Mucosa of rectum (tissue), 2 donors: Measurements from ENCODE around the gene CCL14.

Experiments
- H3K27ac ChIP-seq, 2 donors: one replicate each; pipeline ENCODE4 v1.7.0; 2013; ENCODE audit warnings: inconsistent platforms in 2 of 2, low read depth in 2 of 2, low read length in 2 of 2
- H3K27me3 ChIP-seq, 2 donors: one replicate each; pipeline ENCODE4 v1.7.0; 2013; ENCODE audit warnings: low read length in 2 of 2; ENCODE audit not compliant: control insufficient read depth in 2 of 2, insufficient read depth in 2 of 2
- H3K36me3 ChIP-seq, 2 donors: one replicate each; pipeline ENCODE4 v1.7.0; 2013; ENCODE audit warnings: low read length in 2 of 2; ENCODE audit not compliant: control insufficient read depth in 2 of 2, insufficient read depth in 2 of 2
- H3K4me1 ChIP-seq, 2 donors: one replicate each; pipeline ENCODE4 v1.7.0; 2013; ENCODE audit warnings: low read length in 2 of 2, mild to moderate bottlenecking in 1 of 2; ENCODE audit not compliant: control insufficient read depth in 2 of 2, insufficient read depth in 2 of 2
- H3K4me3 ChIP-seq, 2 donors: one replicate each; pipeline ENCODE4 v1.7.0; 2013; ENCODE audit warnings: low read length in 2 of 2
- H3K9ac ChIP-seq, 2 donors: one replicate each; pipeline ENCODE4 v1.7.0; 2013; ENCODE audit warnings: low read length in 2 of 2, low read depth in 1 of 2, mild to moderate bottlenecking in 1 of 2
- H3K9me3 ChIP-seq, 2 donors: one replicate each; pipeline ENCODE4 v1.7.0; 2013; ENCODE audit warnings: low read length in 2 of 2; ENCODE audit not compliant: control insufficient read depth in 2 of 2
- donor health status: healthy.
- donor health status: Normal muscosa, but diverticular disease.

Gene CCL14

DNA sequence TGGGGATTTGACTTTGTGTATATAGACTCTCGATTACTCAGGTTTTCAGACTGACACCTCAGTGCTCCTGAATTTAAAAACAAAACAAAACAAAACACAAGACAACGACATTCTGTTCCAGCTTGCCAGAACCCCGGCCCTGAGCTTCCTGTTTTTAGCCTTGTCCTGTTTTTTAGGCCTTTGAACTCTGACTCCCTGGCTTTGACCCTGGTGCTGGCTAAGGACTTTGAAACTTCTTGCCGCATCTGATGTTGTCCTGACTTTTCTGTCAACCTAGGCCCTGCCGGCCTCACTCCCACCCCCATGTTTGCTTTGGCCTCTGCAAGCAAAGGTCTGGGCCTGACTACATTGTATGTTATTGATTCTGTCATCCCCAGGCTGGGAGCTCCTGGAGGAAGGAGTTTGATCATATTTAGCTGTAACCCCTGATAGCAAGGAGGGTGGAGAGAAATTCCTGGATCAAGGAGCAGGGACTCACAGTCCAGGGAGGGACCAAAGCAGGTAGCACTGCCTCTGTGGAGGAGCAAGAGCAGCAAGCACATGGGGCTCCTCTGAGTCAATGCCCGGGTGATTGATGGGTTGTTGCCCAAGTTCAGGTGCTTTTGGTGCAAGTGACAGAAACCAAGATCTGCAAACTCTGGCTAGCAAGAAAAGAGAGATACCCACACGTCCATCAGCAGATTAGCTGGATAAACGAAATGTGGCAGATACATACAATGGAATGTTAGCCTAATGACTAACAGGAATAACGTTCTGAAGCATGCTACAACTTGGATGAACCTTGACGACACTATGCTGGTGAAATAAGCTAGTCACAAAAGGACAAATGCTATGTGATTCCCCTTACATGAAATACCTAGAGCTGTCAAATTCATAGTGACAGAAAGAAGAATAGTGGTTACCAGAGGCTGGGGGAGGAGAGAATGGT lies 12.9 kb downstream of the CCL14 start:
- H3K4me1 ChIP-seq, result peaks cover 4 to 20% of the 10 kb centered on the region in 2 donors
- no peaks in the 10 kb centered on the region for H3K27me3 ChIP-seq
- peak overlapping the region in 1 of 2 donors; percentile 20 for H3K27ac ChIP-seq
- H3K36me3 ChIP-seq, result no peaks in the 10 kb centered on the region
- peak overlapping the region in 1 of 2 donors; percentile 26 for H3K9ac ChIP-seq
- no peaks in the 10 kb centered on the region for H3K9me3 ChIP-seq
- H3K4me3 ChIP-seq, result no peak overlapping the region

DNA sequence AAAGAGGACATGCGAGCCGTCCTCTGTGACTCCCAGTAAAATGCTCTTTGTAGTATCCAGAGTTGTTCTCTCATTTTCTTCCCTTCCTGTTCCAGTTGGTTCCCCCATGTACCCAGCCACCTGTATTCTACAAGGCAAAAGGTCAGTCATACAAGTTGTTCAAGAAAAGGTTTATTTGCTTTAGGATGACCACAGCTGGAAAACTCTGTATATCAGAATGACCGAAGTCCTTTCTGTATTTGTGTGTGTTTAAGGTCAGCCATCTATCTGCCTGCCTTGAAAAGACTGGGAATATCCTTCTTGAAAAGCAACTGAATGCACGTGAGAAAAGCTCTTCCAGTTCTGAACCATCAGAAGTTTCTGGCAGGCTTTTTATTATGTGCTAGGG lies 13.6 kb downstream of the CCL14 start:
- Histone ChIP-seq H3K27me3 (no peaks in the 10 kb centered on the region), H3K27ac (no peak overlapping the region), H3K9me3 (no peaks in the 10 kb centered on the region), H3K4me3 (no peak overlapping the region), H3K36me3 (no peaks in the 10 kb centered on the region), H3K4me1 (peaks cover 4 to 20% of the 10 kb centered on the region in 2 donors), H3K9ac (no peak overlapping the region)

DNA sequence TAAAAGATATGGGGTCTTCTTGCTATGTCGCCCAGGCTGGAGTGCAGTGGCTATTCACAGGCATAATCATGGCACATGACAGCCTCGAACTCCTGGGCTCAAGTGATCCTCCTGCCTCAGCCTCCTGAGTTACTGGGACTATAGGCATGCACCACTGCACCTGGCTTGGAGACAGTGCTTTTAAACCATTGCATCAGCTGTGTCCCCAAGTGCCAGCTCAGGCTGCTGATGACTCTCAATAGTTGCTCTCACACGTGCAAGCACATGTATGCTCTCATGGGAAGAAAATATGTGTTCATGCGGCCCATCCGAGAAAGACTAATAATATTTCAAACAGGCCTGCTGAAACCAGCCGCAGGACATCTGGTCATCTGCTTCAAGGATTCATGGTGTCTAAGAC lies 14.0 kb downstream of the CCL14 start:
- H3K4me1 ChIP-seq, result peaks cover 4 to 20% of the 10 kb centered on the region in 2 donors
- no peak overlapping the region for H3K27ac ChIP-seq

DNA sequence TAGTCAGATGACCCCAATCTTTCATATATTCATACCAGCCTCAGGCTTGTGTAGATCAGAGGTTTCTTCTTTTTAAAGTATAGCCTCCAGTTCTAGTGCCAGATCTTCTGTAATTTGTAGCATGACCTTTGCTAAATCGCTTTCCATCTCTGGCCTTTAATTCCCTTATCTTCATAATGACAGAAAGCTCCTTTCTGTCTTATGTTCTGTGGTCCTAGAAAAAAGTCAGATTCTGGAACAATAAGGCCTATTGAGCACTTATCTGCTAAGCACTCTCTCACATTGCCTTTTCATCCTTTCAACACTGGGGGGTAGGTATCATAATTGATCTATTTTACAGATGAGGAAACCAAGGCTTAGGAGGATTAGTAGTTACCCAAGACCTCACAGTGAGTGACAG lies 14.5 kb downstream of the CCL14 start:
- Histone ChIP-seq H3K9ac (no peak overlapping the region), H3K4me1 (peaks cover 4 to 20% of the 10 kb centered on the region in 2 donors), H3K36me3 (no peaks in the 10 kb centered on the region), H3K27ac (no peak overlapping the region), H3K4me3 (no peak overlapping the region), H3K9me3 (no peaks in the 10 kb centered on the region), H3K27me3 (no peaks in the 10 kb centered on the region)

More for the DNA sequence above, 14.0 kb downstream of the CCL14 start:
- Histone ChIP-seq H3K9ac (no peak overlapping the region), H3K9me3 (no peaks in the 10 kb centered on the region), H3K36me3 (no peaks in the 10 kb centered on the region), H3K27me3 (no peaks in the 10 kb centered on the region), H3K4me3 (no peak overlapping the region)

DNA sequence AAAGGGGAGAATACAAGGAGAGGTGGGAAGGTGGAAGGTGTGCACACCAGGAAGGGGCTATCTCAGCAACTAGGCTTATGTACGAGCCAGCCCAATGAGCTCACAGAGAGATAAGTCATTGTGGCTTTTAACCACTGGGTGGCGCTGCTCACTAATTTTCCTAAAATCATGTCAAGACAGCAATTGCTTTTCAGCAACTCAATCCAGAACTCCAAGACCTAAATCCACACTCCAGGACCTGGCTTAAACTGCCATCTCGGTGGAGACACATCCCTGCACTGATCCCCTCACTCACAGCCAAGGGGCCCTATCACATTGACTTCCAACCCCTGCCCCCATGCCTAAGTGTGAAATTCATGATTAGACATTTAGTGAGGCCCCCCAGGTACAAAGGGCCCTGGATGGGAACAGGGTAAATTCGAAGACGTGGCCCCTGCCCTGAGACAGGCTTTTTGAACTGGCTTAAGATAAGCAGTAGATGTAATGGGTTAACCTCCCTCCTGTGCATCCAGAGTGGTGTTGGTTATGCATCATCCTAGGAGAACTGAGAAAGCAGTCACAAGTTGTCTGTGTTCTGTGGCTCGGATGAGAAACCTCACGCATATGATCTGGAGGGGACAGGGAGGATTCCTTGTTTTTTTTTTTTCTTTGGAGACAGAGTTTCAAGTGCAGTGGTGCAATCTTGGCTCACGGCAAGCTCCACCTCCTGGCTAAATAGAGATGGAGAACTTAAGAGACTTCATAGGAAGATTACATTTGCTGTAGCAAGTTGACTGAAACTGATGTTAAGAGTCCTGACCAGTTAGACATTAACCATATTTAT lies 16.8 kb downstream of the CCL14 start:
- no peak overlapping the region for H3K4me3 ChIP-seq
- H3K4me1 ChIP-seq, result peaks cover 4 to 18% of the 10 kb centered on the region in 2 donors
- no peaks in the 10 kb centered on the region for H3K36me3 ChIP-seq
- H3K9ac ChIP-seq, result no peak overlapping the region
- H3K9me3 ChIP-seq, result no peaks in the 10 kb centered on the region
- H3K27ac ChIP-seq, result no peak overlapping the region
- no peaks in the 10 kb centered on the region for H3K27me3 ChIP-seq

DNA sequence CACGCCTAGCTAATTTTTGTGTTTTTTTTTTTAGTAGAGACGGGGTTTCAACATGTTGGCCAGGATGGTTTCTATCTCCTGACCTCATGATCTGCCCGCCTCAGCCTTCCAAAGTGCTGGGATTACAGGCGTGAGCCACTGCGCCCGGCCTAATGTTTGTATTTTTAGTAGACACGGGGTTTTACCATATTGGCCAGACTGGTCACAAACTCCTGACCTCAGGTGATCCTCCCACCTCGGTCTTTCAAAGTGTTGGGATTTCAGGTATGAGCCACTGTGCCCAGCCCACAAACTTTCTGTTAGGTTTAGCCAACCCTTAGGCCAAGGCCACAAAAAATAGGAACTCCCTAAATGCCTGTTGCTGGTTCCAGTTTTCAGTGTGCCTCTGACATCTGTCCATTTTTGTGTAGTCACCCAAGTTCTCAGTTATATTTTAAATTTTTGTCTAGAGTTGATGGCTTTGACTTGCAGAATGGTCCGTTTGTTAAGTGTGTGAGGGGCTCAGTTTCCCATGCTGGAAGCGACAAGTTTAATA lies 17.9 kb downstream of the CCL14 start:
- Histone ChIP-seq H3K27me3 (no peaks in the 10 kb centered on the region), H3K36me3 (no peaks in the 10 kb centered on the region), H3K27ac (no peak overlapping the region), H3K4me1 (peaks cover 3 to 14% of the 10 kb centered on the region in 2 donors), H3K9me3 (no peaks in the 10 kb centered on the region), H3K9ac (no peak overlapping the region), H3K4me3 (no peak overlapping the region)

DNA sequence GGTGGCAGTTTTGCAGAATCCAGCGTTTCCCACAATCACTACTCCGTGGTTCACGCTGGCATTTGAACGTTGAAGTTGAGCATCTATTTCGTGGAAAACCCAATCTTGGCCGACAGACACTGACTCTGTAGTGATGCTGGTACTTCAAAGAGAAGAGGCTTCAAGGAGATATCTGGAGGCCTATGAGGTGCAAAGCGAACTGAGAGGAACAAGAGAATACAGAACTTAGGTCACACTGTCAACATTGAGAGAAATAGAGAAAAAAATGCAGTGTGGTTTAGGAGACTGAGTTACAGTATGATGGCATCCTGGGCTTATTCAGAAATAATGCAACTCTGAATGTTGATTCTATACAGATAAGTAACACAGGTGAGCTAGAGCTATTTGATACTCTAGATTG lies 21.3 kb downstream of the CCL14 start:
- no peaks in the 10 kb centered on the region for H3K36me3 ChIP-seq
- H3K4me3 ChIP-seq, result no peak overlapping the region

DNA sequence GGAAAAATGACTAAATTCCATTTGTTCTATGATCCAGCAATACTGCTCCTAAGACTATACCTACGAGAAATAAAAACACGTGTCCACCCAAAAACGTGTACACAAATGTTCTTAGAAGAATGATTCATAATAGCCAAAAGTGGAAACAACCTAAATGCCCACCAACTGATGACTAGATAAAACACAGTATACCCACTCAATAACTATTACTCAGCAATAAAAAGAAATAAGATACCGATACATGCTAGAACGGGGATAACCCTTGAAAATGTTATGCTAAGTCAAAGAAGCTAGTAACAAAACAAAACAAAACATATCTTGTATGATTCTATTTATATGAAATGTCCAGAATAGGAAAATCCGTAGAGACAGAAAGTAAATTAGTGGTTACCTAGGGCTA lies 22.9 kb downstream of the CCL14 start:
- no peak overlapping the region for H3K4me3 ChIP-seq
- H3K36me3 ChIP-seq, result no peaks in the 10 kb centered on the region
- H3K27ac ChIP-seq, result no peak overlapping the region
- H3K27me3 ChIP-seq, result peaks cover 0 to 3% of the 10 kb centered on the region in 2 donors
- no peak overlapping the region for H3K9ac ChIP-seq
- H3K4me1 ChIP-seq, result no peaks in the 10 kb centered on the region
- no peaks in the 10 kb centered on the region for H3K9me3 ChIP-seq

More for the DNA sequence above, 21.3 kb downstream of the CCL14 start:
- Histone ChIP-seq H3K9ac (no peak overlapping the region), H3K27me3 (no peaks in the 10 kb centered on the region), H3K27ac (no peak overlapping the region), H3K4me1 (peaks cover 0 to 5% of the 10 kb centered on the region in 2 donors), H3K9me3 (no peaks in the 10 kb centered on the region)

DNA sequence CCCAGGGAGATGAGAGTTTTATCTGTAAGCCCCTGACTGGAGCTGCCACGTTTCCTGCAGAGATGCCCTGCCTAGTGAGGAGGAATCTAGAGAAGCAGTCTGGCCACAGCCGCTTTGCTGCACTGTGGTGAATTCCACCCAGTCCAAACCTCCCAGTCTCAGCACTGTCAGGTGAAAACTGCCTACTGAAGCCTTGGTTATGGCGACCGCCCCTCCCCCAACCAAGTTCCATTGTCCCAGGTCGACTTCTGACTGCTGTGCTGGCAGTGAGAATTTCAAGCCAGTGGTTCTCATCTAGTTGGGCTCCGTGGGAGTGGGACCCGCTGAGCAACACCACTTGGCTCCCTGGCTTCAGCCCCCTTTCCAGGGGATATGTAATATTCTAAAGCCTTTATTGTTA lies 32.8 kb downstream of the CCL14 start:
- no peaks in the 10 kb centered on the region for H3K27me3 ChIP-seq
- H3K9me3 ChIP-seq, result no peaks in the 10 kb centered on the region
- H3K4me1 ChIP-seq, result no peaks in the 10 kb centered on the region
- H3K36me3 ChIP-seq, result no peaks in the 10 kb centered on the region
- no peak overlapping the region for H3K4me3 ChIP-seq
- H3K27ac ChIP-seq, result no peak overlapping the region
- H3K9ac ChIP-seq, result no peak overlapping the region

DNA sequence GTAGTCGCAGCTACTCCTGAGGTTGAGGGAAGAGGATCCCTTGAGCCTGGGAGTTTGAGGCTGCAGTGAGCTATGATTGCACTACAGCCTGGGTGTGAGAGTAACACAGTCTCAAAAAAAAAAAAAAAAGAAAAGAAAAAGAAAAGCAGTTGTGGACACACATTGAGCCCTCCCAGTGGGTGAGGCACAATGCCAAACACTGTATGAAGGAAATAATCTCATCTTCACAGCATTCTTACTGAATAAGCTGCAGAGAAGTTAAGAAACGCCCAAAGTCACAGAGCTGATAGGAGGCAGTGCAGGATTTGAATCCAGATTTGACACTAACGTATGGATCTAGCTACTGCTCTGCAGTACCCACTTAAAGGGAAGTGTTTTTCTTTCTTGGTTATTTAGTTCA lies 37.1 kb downstream of the CCL14 start:
- H3K27me3 ChIP-seq, result no peaks in the 10 kb centered on the region
- no peaks in the 10 kb centered on the region for H3K36me3 ChIP-seq
- no peak overlapping the region for H3K27ac ChIP-seq
- no peaks in the 10 kb centered on the region for H3K4me1 ChIP-seq
- no peak overlapping the region for H3K9ac ChIP-seq
- no peaks in the 10 kb centered on the region for H3K9me3 ChIP-seq
- no peak overlapping the region for H3K4me3 ChIP-seq
